ENCODE measurements around the gene MUC6.

DNA sequence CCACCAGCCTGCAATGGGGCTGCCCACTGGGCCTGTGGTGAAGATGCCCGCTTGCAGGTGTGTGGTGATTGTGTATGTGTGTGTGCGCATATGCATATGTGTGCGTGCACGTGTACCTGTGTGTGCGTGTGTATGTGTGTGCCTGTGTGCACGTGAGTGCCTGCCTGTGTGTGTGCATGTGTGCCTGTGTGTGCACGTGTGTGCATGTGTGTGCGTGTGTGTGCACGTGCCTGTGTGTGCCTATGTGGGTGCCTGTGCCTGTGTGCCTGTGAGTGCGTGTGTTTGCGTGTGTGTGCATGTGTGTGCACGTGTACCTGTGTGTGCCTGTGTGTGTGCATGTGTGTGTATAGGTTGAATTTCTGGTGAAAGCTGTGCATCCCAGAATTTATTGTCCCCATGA lies 2.4 kb upstream of the MUC6 start:
- TF ChIP-seq ZNF224 (CRISPR knock-in tag; IDR thresholded peaks at IDR 0.05) (no peak), EP300 (IDR thresholded peaks at IDR 0.05; ENCODE audit: low read length) (no peak), ZNF586 (CRISPR knock-in tag; conservative IDR thresholded peaks at IDR 0.05) (no peak), NRF1 (conservative IDR thresholded peaks at IDR 0.05 in 1 of 2, IDR thresholded peaks at IDR 0.05 in 1 of 2) (no peak), SMARCA4 (IDR thresholded peaks at IDR 0.05) (no peak), ZFP36 (IDR thresholded peaks at IDR 0.05; ENCODE audit: low read depth, low read length, partially characterized antibody) (no peak), PHF20 (IDR thresholded peaks at IDR 0.05; ENCODE audit: partially characterized antibody) (no peak), FOSL1 (tag; conservative IDR thresholded peaks at IDR 0.05) (no peak), ETV6 (IDR thresholded peaks at IDR 0.05; ENCODE audit: borderline replicate concordance in 1 of 2, low read depth in 2 of 2, low read length in 1 of 2) (no peak), ETV6 (CRISPR knock-in tag; IDR thresholded peaks at IDR 0.05; ENCODE audit: borderline replicate concordance) (no peak)
- TF ChIP-seq, protein P1, sequence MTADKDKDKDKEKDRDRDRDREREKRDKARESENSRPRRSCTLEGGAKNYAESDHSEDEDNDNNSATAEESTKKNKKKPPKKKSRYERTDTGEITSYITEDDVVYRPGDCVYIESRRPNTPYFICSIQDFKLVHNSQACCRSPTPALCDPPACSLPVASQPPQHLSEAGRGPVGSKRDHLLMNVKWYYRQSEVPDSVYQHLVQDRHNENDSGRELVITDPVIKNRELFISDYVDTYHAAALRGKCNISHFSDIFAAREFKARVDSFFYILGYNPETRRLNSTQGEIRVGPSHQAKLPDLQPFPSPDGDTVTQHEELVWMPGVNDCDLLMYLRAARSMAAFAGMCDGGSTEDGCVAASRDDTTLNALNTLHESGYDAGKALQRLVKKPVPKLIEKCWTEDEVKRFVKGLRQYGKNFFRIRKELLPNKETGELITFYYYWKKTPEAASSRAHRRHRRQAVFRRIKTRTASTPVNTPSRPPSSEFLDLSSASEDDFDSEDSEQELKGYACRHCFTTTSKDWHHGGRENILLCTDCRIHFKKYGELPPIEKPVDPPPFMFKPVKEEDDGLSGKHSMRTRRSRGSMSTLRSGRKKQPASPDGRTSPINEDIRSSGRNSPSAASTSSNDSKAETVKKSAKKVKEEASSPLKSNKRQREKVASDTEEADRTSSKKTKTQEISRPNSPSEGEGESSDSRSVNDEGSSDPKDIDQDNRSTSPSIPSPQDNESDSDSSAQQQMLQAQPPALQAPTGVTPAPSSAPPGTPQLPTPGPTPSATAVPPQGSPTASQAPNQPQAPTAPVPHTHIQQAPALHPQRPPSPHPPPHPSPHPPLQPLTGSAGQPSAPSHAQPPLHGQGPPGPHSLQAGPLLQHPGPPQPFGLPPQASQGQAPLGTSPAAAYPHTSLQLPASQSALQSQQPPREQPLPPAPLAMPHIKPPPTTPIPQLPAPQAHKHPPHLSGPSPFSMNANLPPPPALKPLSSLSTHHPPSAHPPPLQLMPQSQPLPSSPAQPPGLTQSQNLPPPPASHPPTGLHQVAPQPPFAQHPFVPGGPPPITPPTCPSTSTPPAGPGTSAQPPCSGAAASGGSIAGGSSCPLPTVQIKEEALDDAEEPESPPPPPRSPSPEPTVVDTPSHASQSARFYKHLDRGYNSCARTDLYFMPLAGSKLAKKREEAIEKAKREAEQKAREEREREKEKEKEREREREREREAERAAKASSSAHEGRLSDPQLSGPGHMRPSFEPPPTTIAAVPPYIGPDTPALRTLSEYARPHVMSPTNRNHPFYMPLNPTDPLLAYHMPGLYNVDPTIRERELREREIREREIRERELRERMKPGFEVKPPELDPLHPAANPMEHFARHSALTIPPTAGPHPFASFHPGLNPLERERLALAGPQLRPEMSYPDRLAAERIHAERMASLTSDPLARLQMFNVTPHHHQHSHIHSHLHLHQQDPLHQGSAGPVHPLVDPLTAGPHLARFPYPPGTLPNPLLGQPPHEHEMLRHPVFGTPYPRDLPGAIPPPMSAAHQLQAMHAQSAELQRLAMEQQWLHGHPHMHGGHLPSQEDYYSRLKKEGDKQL (CRISPR knock-in tag; IDR thresholded peaks at IDR 0.05; ENCODE audit: borderline replicate concordance): no peak
- TF ChIP-seq, protein P2, sequence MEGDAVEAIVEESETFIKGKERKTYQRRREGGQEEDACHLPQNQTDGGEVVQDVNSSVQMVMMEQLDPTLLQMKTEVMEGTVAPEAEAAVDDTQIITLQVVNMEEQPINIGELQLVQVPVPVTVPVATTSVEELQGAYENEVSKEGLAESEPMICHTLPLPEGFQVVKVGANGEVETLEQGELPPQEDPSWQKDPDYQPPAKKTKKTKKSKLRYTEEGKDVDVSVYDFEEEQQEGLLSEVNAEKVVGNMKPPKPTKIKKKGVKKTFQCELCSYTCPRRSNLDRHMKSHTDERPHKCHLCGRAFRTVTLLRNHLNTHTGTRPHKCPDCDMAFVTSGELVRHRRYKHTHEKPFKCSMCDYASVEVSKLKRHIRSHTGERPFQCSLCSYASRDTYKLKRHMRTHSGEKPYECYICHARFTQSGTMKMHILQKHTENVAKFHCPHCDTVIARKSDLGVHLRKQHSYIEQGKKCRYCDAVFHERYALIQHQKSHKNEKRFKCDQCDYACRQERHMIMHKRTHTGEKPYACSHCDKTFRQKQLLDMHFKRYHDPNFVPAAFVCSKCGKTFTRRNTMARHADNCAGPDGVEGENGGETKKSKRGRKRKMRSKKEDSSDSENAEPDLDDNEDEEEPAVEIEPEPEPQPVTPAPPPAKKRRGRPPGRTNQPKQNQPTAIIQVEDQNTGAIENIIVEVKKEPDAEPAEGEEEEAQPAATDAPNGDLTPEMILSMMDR (IDR thresholded peaks at IDR 0.05 in 2 of 3, conservative IDR thresholded peaks at IDR 0.05 in 1 of 3; ENCODE audit: insufficient read depth in 2 of 3, low read depth in 1 of 3, low read length in 3 of 3): no peak
- TF ChIP-seq, protein P3, sequence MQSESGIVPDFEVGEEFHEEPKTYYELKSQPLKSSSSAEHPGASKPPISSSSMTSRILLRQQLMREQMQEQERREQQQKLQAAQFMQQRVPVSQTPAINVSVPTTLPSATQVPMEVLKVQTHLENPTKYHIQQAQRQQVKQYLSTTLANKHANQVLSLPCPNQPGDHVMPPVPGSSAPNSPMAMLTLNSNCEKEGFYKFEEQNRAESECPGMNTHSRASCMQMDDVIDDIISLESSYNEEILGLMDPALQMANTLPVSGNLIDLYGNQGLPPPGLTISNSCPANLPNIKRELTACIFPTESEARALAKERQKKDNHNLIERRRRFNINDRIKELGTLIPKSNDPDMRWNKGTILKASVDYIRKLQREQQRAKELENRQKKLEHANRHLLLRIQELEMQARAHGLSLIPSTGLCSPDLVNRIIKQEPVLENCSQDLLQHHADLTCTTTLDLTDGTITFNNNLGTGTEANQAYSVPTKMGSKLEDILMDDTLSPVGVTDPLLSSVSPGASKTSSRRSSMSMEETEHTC (IDR thresholded peaks at IDR 0.05): no peak
- TF ChIP-seq, protein P4, sequence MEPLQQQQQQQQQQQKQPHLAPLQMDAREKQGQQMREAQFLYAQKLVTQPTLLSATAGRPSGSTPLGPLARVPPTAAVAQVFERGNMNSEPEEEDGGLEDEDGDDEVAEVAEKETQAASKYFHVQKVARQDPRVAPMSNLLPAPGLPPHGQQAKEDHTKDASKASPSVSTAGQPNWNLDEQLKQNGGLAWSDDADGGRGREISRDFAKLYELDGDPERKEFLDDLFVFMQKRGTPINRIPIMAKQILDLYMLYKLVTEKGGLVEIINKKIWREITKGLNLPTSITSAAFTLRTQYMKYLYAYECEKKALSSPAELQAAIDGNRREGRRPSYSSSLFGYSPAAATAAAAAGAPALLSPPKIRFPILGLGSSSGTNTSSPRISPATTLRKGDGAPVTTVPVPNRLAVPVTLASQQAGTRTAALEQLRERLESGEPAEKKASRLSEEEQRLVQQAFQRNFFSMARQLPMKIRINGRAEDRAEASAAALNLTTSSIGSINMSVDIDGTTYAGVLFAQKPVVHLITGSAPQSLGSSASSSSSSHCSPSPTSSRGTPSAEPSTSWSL (CRISPR knock-in tag; IDR thresholded peaks at IDR 0.05; ENCODE audit: borderline replicate concordance): no peak
- TF ChIP-seq, protein P5, sequence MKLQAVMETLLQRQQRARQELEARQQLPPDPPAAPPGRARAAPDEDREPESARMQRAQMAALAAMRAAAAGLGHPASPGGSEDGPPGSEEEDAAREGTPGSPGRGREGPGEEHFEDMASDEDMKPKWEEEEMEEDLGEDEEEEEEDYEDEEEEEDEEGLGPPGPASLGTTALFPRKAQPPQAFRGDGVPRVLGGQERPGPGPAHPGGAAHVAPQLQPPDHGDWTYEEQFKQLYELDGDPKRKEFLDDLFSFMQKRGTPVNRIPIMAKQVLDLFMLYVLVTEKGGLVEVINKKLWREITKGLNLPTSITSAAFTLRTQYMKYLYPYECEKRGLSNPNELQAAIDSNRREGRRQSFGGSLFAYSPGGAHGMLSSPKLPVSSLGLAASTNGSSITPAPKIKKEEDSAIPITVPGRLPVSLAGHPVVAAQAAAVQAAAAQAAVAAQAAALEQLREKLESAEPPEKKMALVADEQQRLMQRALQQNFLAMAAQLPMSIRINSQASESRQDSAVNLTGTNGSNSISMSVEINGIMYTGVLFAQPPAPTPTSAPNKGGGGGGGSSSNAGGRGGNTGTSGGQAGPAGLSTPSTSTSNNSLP (IDR thresholded peaks at IDR 0.05; ENCODE audit: borderline replicate concordance, low read depth, low read length): no peak

All from K562 (cell line).